Effector CD8-positive, alpha-beta T cell (primary cell): ENCODE data around the gene DCP2.
"Not testable (repeated sequence)": the region's sequence is repeated elsewhere in the genome, so short reads cannot be mapped to it uniquely, and the experiment has no call there.

Experiments
- DNase-seq: peaks from one replicate; lab custom pipeline; 2025; lab: John Stamatoyannopoulos, UW
- total RNA-seq, 4 experiments: gene quantifications; one replicate each; lab custom pipeline; 2026; lab: John Stamatoyannopoulos, UW

Gene DCP2
- total RNA-seq = 107 to 196 (median 154) reads per million in 4 experiments

- DNase-seq = peak; percentile 92
Measured at GRCh38 chr5:112976432-112977309, at the start of gene DCP2. Gene DCP2 (plus strand): TSS chr5:112976798. CDS start chr5:112976934, 136 bp downstream.

GRCh38 chr5:112929336-112930081, 47.1 kb upstream of the DCP2 start:
- DNase-seq = no peak

- no peak for DNase-seq
Measured at GRCh38 chr5:112930082-112930344, 46.6 kb upstream of the DCP2 start.

- DNase-seq = no peak
Measured at GRCh38 chr5:112931473-112931872, 45.1 kb upstream of the DCP2 start.

- DNase-seq = no peak
Measured at GRCh38 chr5:112933105-112933504, 43.5 kb upstream of the DCP2 start.

GRCh38 chr5:112933651-112934365, 42.8 kb upstream of the DCP2 start:
- no peak for DNase-seq

GRCh38 chr5:112934366-112934663, 42.3 kb upstream of the DCP2 start:
- DNase-seq = no peak

- no peak for DNase-seq
Measured at GRCh38 chr5:112935675-112936074, 40.9 kb upstream of the DCP2 start.

GRCh38 chr5:112938286-112938685, 38.3 kb upstream of the DCP2 start:
- no peak for DNase-seq

GRCh38 chr5:112940670-112941069, 35.9 kb upstream of the DCP2 start:
- no peak for DNase-seq

- DNase-seq = no peak
Measured at GRCh38 chr5:112948458-112948857, 28.1 kb upstream of the DCP2 start.

- DNase-seq = no peak
Measured at GRCh38 chr5:112951124-112951702, 25.4 kb upstream of the DCP2 start.

GRCh38 chr5:112956606-112957005, 20.0 kb upstream of the DCP2 start:
- DNase-seq = no peak

GRCh38 chr5:112957036-112957808, 19.4 kb upstream of the DCP2 start:
- no peak for DNase-seq

GRCh38 chr5:112958093-112959088, 18.2 kb upstream of the DCP2 start:
- DNase-seq = no peak

- not testable (repeated sequence) for DNase-seq
Measured at GRCh38 chr5:112959872-112960271, 16.7 kb upstream of the DCP2 start.

- DNase-seq = no peak
Measured at GRCh38 chr5:112960315-112960714, 16.3 kb upstream of the DCP2 start.

- DNase-seq = no peak
Measured at GRCh38 chr5:112960863-112961504, 15.6 kb upstream of the DCP2 start.

- not testable (repeated sequence) for DNase-seq
Measured at GRCh38 chr5:112963374-112963733, 13.2 kb upstream of the DCP2 start.

- no peak for DNase-seq
Measured at GRCh38 chr5:112965733-112966306, 10.8 kb upstream of the DCP2 start.
